GM18505 (cell line): ENCODE results near the gene PKN1.
"Not testable (repeated sequence)": the region's sequence is repeated elsewhere in the genome, so short reads cannot be mapped to it uniquely, and the experiment has no call there.

Experiments used
- ATAC-seq: cut with Tn5 transposase; IDR thresholded peaks from one replicate; pipeline ENCODE4 v1.9.1; 2021; ENCODE audit not compliant: unreplicated experiment
- POLR2A ChIP-seq: IDR thresholded peaks from 4 replicates; pipeline ENCODE4 v1.6.1; 2011; ENCODE audit warnings: borderline replicate concordance; ENCODE audit not compliant: insufficient read depth, insufficient read length; ENCODE audit errors: extremely low read depth

PKN1 gene

GRCh38 chr19:14482172-14482941, 49.3 kb downstream of the PKN1 start:
- ATAC-seq = no peak
- TF ChIP-seq POLR2A = no peak

DNA sequence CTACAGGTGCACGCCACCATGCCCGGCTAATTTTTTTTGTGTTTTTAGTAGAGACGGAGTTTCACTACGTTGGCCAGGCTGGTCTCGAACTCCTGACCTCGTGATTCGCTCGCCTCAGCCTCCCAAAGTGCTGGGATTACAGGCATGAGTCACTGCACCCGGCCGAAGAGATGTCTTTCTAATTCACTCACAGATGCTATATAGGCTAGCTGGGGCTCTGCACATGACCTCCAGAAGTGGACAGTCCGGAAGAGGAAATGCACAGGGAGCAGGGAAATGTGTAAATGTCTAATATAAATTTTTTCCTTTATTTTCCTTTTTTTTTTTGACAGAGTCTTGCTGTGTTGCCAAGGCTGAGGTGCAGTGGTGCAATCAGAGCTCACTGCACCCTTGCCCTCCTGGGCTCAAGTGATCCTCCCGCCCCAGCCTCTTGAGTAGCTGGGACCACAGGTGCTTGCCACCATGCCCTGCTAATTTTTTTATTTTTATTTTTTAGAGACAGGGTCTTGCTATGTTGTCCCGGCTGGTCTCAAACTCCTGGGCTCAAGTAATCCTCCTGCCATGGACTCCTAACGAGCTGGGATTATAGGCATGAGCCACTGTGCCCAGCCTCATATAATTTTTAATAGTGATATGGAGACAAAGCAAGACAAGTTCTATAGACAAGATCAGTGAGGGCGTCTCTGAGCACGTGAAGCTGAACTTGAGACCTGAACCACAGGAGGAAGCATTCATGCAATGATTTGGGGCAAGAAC, 54.4 kb downstream of the PKN1 start:
- no peak for ATAC-seq
- no peak for TF ChIP-seq POLR2A

GRCh38 chr19:14492756-14493337, 59.7 kb downstream of the PKN1 start:
- no peak for ATAC-seq
- no peak for TF ChIP-seq POLR2A

DNA sequence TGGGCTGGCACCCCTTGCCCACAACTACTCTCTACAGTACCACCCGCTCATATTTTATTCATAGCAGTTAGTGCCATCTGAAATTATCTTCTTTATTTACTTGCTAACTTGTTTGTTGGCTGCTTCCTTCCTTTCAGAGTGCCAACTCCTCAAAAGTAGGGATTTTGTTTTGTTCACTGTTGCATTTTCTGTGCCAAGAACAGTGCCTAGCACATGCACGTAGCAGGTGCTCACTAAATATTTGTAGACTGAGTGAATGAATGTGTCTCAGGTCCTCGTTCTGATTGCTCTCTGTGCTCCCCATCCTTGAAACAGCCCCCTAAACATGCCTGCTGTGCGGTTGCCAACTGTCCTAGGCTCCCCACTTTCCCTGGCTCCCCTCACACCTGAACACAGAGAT, 61.3 kb downstream of the PKN1 start:
- no peak for TF ChIP-seq POLR2A
- no peak for ATAC-seq

- TF ChIP-seq POLR2A = no peak
- ATAC-seq = no peak
Measured at GRCh38 chr19:14494910-14495671, 62.0 kb downstream of the PKN1 start.

- ATAC-seq = no peak
Measured at GRCh38 chr19:14495672-14496028, 62.5 kb downstream of the PKN1 start.

GRCh38 chr19:14496029-14496833, 63.1 kb downstream of the PKN1 start, which contains the start of gene GIPC1:
Gene GIPC1, minus strand, starts transcription at chr19:14496127. Its CDS starts 13,151 bp downstream, at chr19:14482976.
- ATAC-seq = peak; percentile 64

More at GRCh38 chr19:14495672-14496028, 62.5 kb downstream of the PKN1 start:
- TF ChIP-seq POLR2A = no peak

GRCh38 chr19:14496834-14497227, 63.7 kb downstream of the PKN1 start:
- no peak for ATAC-seq
- no peak for TF ChIP-seq POLR2A

More at GRCh38 chr19:14496029-14496833, 63.1 kb downstream of the PKN1 start, which contains the start of gene GIPC1:
- TF ChIP-seq POLR2A = no peak

DNA sequence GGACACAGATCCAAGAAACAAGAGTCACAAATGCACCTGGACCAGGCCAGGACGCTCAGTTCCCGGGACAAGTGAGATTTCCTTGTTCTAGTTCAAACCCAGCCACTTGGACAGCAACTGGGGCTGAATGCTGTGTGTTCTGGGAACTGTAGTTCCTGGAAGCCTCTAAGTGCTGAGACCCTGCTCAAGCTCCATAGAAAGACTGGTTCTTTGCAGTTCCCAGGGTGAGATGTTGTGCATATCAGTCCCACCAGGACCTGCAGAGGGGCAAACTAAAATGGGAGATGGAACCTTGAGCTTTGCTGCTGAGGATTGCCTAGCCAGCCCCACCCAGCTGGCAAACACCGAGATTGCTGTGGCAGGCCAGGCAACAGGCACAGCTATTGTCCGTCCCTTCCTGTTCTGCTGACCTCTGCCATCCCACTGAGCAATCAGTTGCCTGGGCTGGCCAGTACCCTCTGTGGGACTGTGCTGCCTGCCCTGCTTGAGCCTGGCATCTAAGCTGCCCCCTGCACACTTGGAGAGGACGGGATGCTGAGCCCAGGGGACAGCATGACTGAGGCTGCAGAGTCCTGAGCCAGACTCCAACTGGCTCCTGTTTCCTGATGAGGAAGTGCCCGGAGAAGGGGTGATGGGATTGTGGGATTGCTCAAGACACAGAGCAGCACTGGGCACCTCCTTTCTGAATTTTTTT, 64.3 kb downstream of the PKN1 start:
- TF ChIP-seq POLR2A = no peak
- no peak for ATAC-seq

DNA sequence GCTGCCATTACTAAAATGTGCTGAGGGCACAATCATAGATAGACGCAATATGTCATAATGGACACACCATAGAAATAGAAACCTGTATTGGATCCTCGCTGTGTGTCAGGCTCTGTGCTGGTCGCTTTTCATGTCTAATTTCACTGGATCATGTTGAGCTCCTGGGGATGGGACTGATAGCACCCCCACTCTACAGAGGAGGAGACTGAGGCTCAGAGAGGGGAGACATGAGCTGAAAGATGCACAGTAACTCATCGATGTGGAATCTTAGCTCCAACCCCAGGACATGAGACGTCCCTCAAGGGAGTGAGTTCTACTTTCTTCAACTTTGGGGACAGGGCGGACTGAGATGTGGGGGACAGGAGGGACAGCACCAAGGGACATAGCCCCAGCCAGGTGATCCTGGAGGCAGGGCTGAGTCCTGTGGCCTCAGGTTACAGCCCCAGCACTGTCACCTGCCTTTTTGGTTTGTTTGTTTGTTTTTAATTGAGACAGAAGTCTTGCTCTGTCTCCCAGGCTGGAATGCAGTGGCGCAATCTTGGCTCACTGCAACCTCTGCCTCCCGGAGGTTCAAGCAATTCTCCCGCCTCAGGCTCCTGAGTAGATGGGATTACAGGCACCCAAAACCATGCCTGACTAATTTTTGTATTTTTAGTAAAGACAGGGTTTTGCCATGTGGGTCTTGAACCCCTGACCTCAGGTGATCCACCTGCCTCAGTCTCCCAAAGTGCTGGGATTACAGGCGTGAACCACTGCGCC, 69.4 kb downstream of the PKN1 start:
- TF ChIP-seq POLR2A = no peak
- no peak for ATAC-seq

- TF ChIP-seq POLR2A = no peak
- ATAC-seq = no peak
Measured at GRCh38 chr19:14503285-14503684, 70.2 kb downstream of the PKN1 start.

- not testable (repeated sequence) for ATAC-seq
Measured at GRCh38 chr19:14504575-14504974, 71.5 kb downstream of the PKN1 start.
